IPS-11a (cell line): ENCODE measurements around the gene PSMB1.
"Not testable (repeated sequence)": the region's sequence is repeated elsewhere in the genome, so short reads cannot be mapped to it uniquely, and the experiment has no call there.

Experiments used
- H3K4me3 ChIP-seq: one replicate; pipeline ENCODE4 v1.5.1; 2013; ENCODE audit warnings: low read depth, low read length, control low read depth

The PSMB1 gene

GRCh38 chr6:170504479-170504878 lies 48.6 kb downstream of the PSMB1 start:
- H3K4me3 ChIP-seq = no peak overlapping the region

DNA sequence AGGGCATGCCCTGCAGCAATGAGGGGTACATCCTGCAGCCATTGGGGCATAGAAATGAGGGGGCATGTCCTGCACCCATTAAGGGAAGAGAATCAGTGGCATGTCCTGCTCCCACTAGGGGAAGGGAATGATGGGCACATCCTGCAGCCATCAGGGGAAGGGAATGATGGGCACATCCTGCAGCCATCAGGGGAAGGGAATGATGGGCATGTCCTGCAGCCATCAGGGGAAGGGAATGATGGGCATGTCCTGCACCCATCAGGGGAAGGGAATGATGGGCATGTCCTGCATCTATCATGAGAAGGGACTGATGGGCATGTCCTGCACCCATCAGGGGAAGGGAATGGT lies 49.7 kb downstream of the PSMB1 start:
- H3K4me3 ChIP-seq = no peak overlapping the region

DNA sequence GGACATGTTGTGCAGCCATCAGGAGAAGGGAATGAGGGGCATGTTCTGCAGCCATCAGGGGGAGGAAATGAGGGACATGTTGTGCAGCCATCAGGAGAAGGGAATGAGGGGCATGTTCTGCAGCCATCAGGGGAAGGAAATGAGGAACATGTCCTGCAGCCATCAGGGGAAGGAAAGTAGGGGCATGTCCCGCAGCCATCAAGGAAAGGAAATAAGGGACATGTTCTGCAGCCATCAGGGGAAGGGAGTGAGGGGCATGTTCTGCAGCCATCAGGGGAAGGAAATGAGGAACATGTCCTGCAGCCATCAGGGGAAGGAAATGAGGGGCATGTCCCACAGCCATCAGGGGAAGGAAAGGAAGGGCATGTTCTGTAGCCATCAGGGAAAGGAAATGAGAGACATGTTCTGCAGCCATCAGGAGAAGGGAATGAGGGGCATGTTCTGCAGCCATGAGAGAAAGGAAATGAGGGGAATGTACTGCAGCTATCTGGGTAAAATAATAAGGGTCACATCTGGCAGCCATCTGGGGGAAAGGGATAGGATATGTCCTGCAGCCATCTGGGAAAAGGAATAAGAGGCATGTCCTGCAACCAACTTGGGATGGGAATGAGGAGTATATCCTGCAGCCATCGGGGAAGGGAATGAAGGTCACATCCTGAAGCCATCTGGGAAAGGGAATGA lies 50.2 kb downstream of the PSMB1 start:
- not testable (repeated sequence) for H3K4me3 ChIP-seq

DNA sequence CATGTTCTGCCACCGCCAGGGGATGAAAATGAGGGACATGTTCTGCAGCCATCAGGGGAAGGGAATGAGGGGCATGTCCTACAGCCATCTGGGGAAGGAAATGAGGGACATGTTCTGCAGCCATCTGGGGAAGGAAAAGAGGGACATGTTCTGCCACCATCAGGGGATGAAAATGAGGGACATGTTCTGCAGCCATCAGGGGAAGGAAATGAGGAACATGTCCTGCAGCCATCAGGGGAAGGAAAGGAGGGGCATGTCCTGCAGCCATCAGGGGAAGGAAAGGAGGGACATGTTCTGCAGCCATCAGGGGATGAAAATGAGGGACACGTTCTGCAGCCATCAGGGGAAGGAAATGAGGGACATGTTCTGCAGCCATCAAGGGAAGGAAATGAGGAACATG lies 50.8 kb downstream of the PSMB1 start:
- H3K4me3 ChIP-seq = not testable (repeated sequence)

- no peak overlapping the region for H3K4me3 ChIP-seq
These were observed 52.0 kb downstream of the PSMB1 start for GRCh38 chr6:170500955-170501590.

GRCh38 chr6:170497841-170498301 lies 55.2 kb downstream of the PSMB1 start:
- H3K4me3 ChIP-seq = no peak overlapping the region

GRCh38 chr6:170493354-170493753 lies 59.8 kb downstream of the PSMB1 start:
- no peak overlapping the region for H3K4me3 ChIP-seq

DNA sequence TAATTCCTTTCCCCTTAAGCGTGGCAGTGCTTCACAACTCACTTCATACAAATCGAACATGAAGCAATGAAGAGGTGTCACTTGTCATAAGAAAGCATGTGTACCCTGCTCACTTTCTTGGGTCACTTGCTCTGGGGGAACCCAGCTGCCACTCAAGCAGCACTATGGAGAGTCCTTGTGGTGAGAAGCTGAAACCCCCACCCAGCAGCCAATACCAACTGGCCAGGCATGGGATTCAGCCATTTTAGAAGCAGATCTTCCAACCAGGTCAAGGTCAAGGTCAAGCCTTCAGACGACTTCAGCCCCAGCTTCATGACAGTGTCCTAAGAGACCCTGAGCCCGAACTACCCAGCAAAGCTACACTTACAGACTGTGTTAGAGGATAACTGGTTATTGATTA lies 62.8 kb downstream of the PSMB1 start:
- H3K4me3 ChIP-seq = no peak overlapping the region

GRCh38 chr6:170489836-170490235 lies 63.3 kb downstream of the PSMB1 start:
- no peak overlapping the region for H3K4me3 ChIP-seq

GRCh38 chr6:170487707-170488329 lies 65.3 kb downstream of the PSMB1 start:
- H3K4me3 ChIP-seq = no peak overlapping the region

- H3K4me3 ChIP-seq = no peak overlapping the region
These were observed 67.9 kb downstream of the PSMB1 start for GRCh38 chr6:170485159-170485558.
